CD4-positive, alpha-beta memory T cell (primary cell): ENCODE results near the gene MCM5. TPM values are rescaled to one million over a fixed set of nuclear protein-coding genes. Genes with fewer than 3 reads are reported as not detected.

Source experiments
- CTCF ChIA-PET: fragments of 350-600 bp; sonication (Branson Sonifier 250); formaldehyde crosslinking; loops from one replicate; lab custom pipeline; 2021; ENCODE audit warnings: inconsistent platforms; ENCODE audit not compliant: partially characterized antibody; lab: Charles Lee
- POLR2A ChIA-PET: fragments of 350-600 bp; sonication (Branson Sonifier 250); formaldehyde crosslinking; loops from one replicate; lab custom pipeline; 2021; ENCODE audit not compliant: partially characterized antibody; lab: Charles Lee
- DNase-seq, 5 donors: peaks; one replicate each; pipeline versions ENCODE4 v3.0.0 to v3.0.0-alpha.2; 2020 to 2022; ENCODE audit warnings: mixed read lengths in 1 of 5
- H3K27ac ChIP-seq: one replicate; pipeline ENCODE4 v1.7.0; 2013; ENCODE audit warnings: low read depth, low read length
- H3K27me3 ChIP-seq: 2 replicates; pipeline ENCODE4 v1.7.0; 2013; ENCODE audit warnings: mild to moderate bottlenecking, low read length, moderate library complexity; ENCODE audit not compliant: insufficient read depth
- H3K36me3 ChIP-seq: 2 replicates; pipeline ENCODE4 v1.7.0; 2013; ENCODE audit warnings: mild to moderate bottlenecking, low read length, moderate library complexity; ENCODE audit not compliant: insufficient read depth
- H3K4me1 ChIP-seq: 2 replicates; pipeline ENCODE4 v1.7.0; 2013; ENCODE audit warnings: mild to moderate bottlenecking, low read length, moderate library complexity; ENCODE audit not compliant: insufficient read depth
- H3K4me3 ChIP-seq, 2 donors: one replicate each; pipeline ENCODE4 v1.7.0; 2013; ENCODE audit warnings: low read length in 2 of 2, mild to moderate bottlenecking in 1 of 2
- H3K9me3 ChIP-seq, 2 donors: one replicate each; pipeline ENCODE4 v1.7.0; 2013; ENCODE audit warnings: low read length in 2 of 2, control low read depth in 1 of 2; ENCODE audit not compliant: control insufficient read depth in 1 of 2
- H3K27ac Mint-ChIP-seq, 7 donors: one replicate each; pipeline ENCODE4 v1.8.0; 2020 to 2021; ENCODE audit warnings: mixed read lengths in 7 of 7, mild to moderate bottlenecking in 6 of 7, inconsistent platforms in 3 of 7, moderate library complexity in 3 of 7
- H3K27me3 Mint-ChIP-seq, 2 donors: one replicate each; pipeline ENCODE4 v1.8.0; 2020 to 2021; ENCODE audit warnings: mixed read lengths in 2 of 2
- H3K36me3 Mint-ChIP-seq, 2 donors: one replicate each; pipeline ENCODE4 v1.8.0; 2020 to 2021; ENCODE audit warnings: mixed read lengths in 2 of 2, inconsistent platforms in 1 of 2, mild to moderate bottlenecking in 1 of 2
- H3K4me1 Mint-ChIP-seq, 4 donors: one replicate each; pipeline ENCODE4 v1.8.0; 2020 to 2021; ENCODE audit warnings: mixed read lengths in 4 of 4, mild to moderate bottlenecking in 1 of 4
- H3K4me3 Mint-ChIP-seq, 8 donors: one replicate each; pipeline ENCODE4 v1.8.0; 2020 to 2021; ENCODE audit warnings: mixed read lengths in 8 of 8, mild to moderate bottlenecking in 7 of 8, moderate library complexity in 6 of 8, inconsistent platforms in 3 of 8
- H3K9me3 Mint-ChIP-seq, 8 donors: one replicate each; pipeline ENCODE4 v1.8.0; 2020 to 2021; ENCODE audit warnings: mixed read lengths in 8 of 8, mild to moderate bottlenecking in 5 of 8, inconsistent platforms in 3 of 8, moderate library complexity in 1 of 8
- intact Hi-C: fragments of 100-400 bp; cut with micrococcal nuclease; formaldehyde crosslinking; loops from one replicate; pipeline ENCODE4 v1.15.1; 2023
- polyA plus RNA-seq, 2 donors: library from polyadenylated mRNA; unstranded; fragments of 300-500 nt; fragmentation: Illumina TruSeq; gene quantifications; one replicate each; pipeline ENCODE4 v1.2.3, GENCODE V29; 2021
- total RNA-seq, 2 experiments: library from RNA; stranded (reverse); gene quantifications; one replicate each; pipeline ENCODE4 v1.2.3, GENCODE V29; 2021

MCM5 gene
- total and polyA plus RNA-seq, 4 experiments from 2014 or later = 22.0 to 58.1 (median 37.7) TPM

DNA sequence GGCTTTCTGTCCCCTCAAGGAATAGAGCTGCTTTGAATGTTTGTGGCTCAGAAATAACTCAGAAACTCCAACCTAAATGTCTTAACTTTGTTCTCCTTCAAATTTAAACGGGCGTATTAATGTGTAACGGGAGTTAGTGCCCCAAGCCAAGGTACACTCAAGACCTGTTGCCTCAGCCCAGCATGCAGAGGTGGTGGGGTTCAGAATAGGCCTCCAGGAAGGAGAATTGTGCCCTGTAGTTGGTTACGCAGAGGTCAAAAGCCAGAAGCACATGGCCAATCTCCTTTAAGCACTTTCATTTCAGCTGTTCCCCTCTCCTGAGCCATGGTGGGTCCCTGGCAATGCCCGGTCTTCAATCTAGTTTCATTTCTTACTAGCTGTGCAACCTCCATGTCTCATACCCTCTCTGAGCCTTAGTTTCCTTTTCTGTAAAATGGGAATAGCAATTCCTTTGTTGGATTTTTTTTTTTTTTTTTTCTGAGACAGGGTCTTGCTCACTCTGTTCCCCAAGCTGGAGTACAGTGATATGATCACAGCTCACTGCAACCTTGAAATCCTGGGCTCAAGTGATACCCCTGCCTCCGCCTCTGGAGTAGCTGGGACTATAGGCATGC, 14.9 kb upstream of the MCM5 start:
- no peak for DNase-seq
- Mint-ChIP-seq H3K27me3 (peaks cover 3 to 10% of the 10 kb centered on the region in 2 donors), H3K36me3 (no peaks in the 10 kb centered on the region), H3K27ac (no peak overlapping the region), H3K9me3 (peaks cover 0 to 2% (median 0%) of the 10 kb centered on the region in 8 donors), H3K4me1 (peaks cover 0 to 10% (median 6%) of the 10 kb centered on the region in 4 donors), H3K4me3 (no peak overlapping the region)
- Histone ChIP-seq H3K9me3 (no peaks in the 10 kb centered on the region), H3K36me3 (no peaks in the 10 kb centered on the region), H3K4me1 (peaks cover 11% of the 10 kb centered on the region), H3K4me3 (no peak overlapping the region), H3K27me3 (peaks cover 7% of the 10 kb centered on the region), H3K27ac (no peak overlapping the region)
- ChIA-PET POLR2A (interaction anchor here (0.6 kb wide), 1 partner anchor 11 kb away, joined by 4 read pairs; no protein-coding TSS in a partner anchor), CTCF (no interaction called here)
- intact Hi-C loops = no loop called here

DNA sequence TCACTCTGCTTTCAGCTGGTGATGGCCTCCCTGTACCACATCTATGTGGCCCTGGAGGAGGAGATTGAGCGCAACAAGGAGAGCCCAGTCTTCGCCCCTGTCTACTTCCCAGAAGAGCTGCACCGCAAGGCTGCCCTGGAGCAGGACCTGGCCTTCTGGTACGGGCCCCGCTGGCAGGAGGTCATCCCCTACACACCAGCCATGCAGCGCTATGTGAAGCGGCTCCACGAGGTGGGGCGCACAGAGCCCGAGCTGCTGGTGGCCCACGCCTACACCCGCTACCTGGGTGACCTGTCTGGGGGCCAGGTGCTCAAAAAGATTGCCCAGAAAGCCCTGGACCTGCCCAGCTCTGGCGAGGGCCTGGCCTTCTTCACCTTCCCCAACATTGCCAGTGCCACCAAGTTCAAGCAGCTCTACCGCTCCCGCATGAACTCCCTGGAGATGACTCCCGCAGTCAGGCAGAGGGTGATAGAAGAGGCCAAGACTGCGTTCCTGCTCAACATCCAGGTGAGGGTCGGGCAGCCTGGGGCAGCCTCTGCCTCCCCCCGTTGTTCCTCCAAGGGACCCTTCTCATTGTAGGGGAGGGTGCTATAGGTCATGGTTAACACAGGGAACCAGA, 13.2 kb upstream of the MCM5 start:
- H3K27ac Mint-ChIP-seq = no peak overlapping the region
- Histone ChIP-seq H3K4me1 (peaks cover under 1% of the 10 kb centered on the region), H3K27me3 (peaks cover 7% of the 10 kb centered on the region), H3K27ac (no peak overlapping the region), H3K4me3 (no peak overlapping the region), H3K36me3 (no peaks in the 10 kb centered on the region), H3K9me3 (no peaks in the 10 kb centered on the region)
- CTCF ChIA-PET = no interaction called here
- peaks cover 0 to under 1% (median 0%) of the 10 kb centered on the region in 4 donors for H3K4me1 Mint-ChIP-seq
- peaks cover 0 to 2% (median 0%) of the 10 kb centered on the region in 8 donors for H3K9me3 Mint-ChIP-seq
- intact Hi-C loops = no loop called here
- H3K4me3 Mint-ChIP-seq = no peak overlapping the region
- no peaks in the 10 kb centered on the region for H3K36me3 Mint-ChIP-seq
- POLR2A ChIA-PET = no interaction called here
- peaks cover 3 to 10% of the 10 kb centered on the region in 2 donors for H3K27me3 Mint-ChIP-seq
- DNase-seq = no peak

DNA sequence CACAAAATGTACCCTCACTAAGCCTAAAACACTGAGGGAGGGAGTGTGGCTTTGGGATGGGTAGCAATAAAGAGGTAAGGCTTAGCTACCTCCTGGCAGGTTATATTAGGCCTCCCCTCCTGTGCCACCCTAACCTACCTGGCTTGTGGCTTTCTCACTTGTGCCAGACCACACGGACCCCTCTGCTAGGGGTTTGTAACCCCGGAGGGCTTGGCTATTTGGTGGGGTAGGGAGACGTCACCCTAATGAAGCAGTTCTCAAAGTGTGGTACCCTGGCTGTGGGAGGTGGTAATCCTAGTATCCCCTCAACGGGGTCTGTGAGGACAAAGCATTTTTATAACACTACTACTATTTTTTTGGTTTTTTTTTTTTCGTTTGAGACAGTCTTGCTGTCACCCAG, 9.0 kb upstream of the MCM5 start:
- Histone ChIP-seq H3K9me3 (no peaks in the 10 kb centered on the region), H3K36me3 (no peaks in the 10 kb centered on the region), H3K27me3 (no peaks in the 10 kb centered on the region), H3K27ac (no peak overlapping the region), H3K4me1 (no peaks in the 10 kb centered on the region), H3K4me3 (no peak overlapping the region)
- H3K27me3 Mint-ChIP-seq = peaks cover 3 to 5% of the 10 kb centered on the region in 2 donors
- H3K9me3 Mint-ChIP-seq = no peaks in the 10 kb centered on the region
- H3K36me3 Mint-ChIP-seq = no peaks in the 10 kb centered on the region
- H3K27ac Mint-ChIP-seq = no peak overlapping the region
- no peaks in the 10 kb centered on the region for H3K4me1 Mint-ChIP-seq
- no peak for DNase-seq
- ChIA-PET CTCF (no interaction called here), POLR2A (no interaction called here)
- H3K4me3 Mint-ChIP-seq = no peak overlapping the region
- intact Hi-C loops = no loop called here

DNA sequence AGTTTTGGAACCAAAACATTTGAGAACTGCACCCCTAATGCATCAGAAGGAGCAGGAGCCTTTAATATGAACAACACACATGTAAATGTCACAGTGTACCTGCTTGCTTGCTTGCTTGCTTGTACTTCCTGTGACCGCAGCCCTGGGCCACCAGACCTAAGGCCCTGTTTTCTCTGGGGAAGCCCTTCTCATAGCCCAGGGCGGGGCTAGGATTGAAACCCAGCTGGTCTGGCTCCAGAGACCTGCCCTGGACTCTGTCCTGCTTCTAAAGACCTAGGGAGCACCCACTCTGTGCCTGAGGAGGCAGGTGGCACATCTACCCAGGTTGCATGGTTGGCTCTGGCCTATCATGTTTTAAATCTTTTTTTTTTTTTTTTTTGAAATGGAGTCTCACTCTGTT, 7.6 kb upstream of the MCM5 start:
- ChIA-PET POLR2A (no interaction called here), CTCF (no interaction called here)
- Mint-ChIP-seq H3K27me3 (peaks cover 0 to 3% of the 10 kb centered on the region in 2 donors), H3K9me3 (no peaks in the 10 kb centered on the region), H3K27ac (no peak overlapping the region), H3K36me3 (no peaks in the 10 kb centered on the region), H3K4me3 (no peak overlapping the region), H3K4me1 (no peaks in the 10 kb centered on the region)
- Histone ChIP-seq H3K27me3 (no peaks in the 10 kb centered on the region), H3K36me3 (no peaks in the 10 kb centered on the region), H3K4me1 (no peaks in the 10 kb centered on the region), H3K4me3 (no peak overlapping the region), H3K9me3 (no peaks in the 10 kb centered on the region), H3K27ac (no peak overlapping the region)
- intact Hi-C loops = no loop called here
- no peak for DNase-seq

DNA sequence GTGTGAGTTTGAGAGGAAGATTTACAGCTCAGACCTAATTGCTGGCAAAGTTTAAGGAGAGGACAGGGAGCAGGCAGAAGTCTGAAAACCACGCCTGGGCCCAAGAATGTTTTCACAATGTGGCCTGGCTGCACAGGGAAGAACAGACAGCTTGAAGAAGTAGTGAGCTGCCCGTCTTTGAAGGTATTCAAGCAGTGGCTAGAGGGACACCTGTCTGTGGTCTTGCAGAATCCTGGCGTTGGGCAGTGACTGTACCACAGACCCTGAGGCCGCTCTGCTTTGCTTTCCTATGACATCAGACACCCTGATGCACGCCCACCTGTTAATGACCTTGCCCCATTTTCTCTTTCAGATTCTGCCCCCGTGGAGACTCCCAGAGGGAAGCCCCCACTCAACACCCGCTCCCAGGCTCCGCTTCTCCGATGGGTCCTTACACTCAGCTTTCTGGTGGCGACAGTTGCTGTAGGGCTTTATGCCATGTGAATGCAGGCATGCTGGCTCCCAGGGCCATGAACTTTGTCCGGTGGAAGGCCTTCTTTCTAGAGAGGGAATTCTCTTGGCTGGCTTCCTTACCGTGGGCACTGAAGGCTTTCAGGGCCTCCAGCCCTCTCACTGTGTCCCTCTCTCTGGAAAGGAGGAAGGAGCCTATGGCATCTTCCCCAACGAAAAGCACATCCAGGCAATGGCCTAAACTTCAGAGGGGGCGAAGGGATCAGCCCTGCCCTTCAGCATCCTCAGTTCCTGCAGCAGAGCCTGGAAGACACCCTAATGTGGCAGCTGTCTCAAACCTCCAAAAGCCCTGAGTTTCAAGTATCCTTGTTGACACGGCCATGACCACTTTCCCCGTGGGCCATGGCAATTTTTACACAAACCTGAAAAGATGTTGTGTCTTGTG, 6.6 kb upstream of the MCM5 start:
- no peak overlapping the region for H3K27ac ChIP-seq
- no peaks in the 10 kb centered on the region for H3K36me3 Mint-ChIP-seq
- H3K4me1 ChIP-seq = no peaks in the 10 kb centered on the region
- H3K27ac Mint-ChIP-seq = peak overlapping the region in 2 of 7 donors; percentile 46 to 48
- no peaks in the 10 kb centered on the region for H3K9me3 Mint-ChIP-seq
- no peak overlapping the region for H3K4me3 ChIP-seq
- no peaks in the 10 kb centered on the region for H3K36me3 ChIP-seq
- POLR2A ChIA-PET = no interaction called here
- H3K27me3 Mint-ChIP-seq = peaks cover 0 to 3% of the 10 kb centered on the region in 2 donors
- intact Hi-C loops = no loop called here
- no peaks in the 10 kb centered on the region for H3K4me1 Mint-ChIP-seq
- no peaks in the 10 kb centered on the region for H3K27me3 ChIP-seq
- CTCF ChIA-PET = no interaction called here
- no peaks in the 10 kb centered on the region for H3K9me3 ChIP-seq
- no peak for DNase-seq
- H3K4me3 Mint-ChIP-seq = no peak overlapping the region

DNA sequence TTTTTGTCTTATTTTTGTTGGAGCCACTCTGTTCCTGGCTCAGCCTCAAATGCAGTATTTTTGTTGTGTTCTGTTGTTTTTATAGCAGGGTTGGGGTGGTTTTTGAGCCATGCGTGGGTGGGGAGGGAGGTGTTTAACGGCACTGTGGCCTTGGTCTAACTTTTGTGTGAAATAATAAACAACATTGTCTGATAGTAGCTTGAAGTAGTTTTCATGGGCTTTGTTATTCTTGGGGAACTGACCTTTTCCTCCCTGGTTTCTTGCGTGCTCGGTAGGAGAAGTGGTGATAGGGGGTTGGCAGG, 6.0 kb upstream of the MCM5 start:
- no peak for DNase-seq
- no peaks in the 10 kb centered on the region for H3K27me3 Mint-ChIP-seq
- H3K4me1 ChIP-seq = peaks cover 1% of the 10 kb centered on the region
- intact Hi-C loops = no loop called here
- H3K9me3 ChIP-seq = no peaks in the 10 kb centered on the region
- no peak overlapping the region for H3K4me3 ChIP-seq
- peak overlapping the region in 1 of 8 donors; percentile 27 for H3K4me3 Mint-ChIP-seq
- H3K36me3 ChIP-seq = no peaks in the 10 kb centered on the region
- ChIA-PET CTCF (interaction anchor here (1.0 kb wide), 1 partner anchor 39 kb away, joined by 3 read pairs; no protein-coding TSS in a partner anchor), POLR2A (no interaction called here)
- no peaks in the 10 kb centered on the region for H3K27me3 ChIP-seq
- H3K4me1 Mint-ChIP-seq = peaks cover 0 to 4% (median 0%) of the 10 kb centered on the region in 4 donors
- H3K9me3 Mint-ChIP-seq = no peaks in the 10 kb centered on the region
- no peak overlapping the region for H3K27ac Mint-ChIP-seq
- H3K27ac ChIP-seq = no peak overlapping the region
- H3K36me3 Mint-ChIP-seq = no peaks in the 10 kb centered on the region
